Mesenteric fat pad (tissue), 1 donor: ENCODE measurements around the gene PACC1. TPM values are rescaled to one million over a fixed set of nuclear protein-coding genes. Genes with fewer than 3 reads are reported as not detected.

ENCODE experiments used
- DNase-seq: peaks from one replicate; pipeline ENCODE4 v3.0.0-alpha.2; 2020; ENCODE audit warnings: low spot score
- total RNA-seq: library from RNA; stranded (reverse); fragmentation: NEBNext Ultra II Directional; extraction: Animal tissue kit (Norgen Biotek cat#: 25700); gene quantifications from one replicate; pipeline ENCODE4 v1.2.1, GENCODE V29; 2021
- donor health status: DM: yes; HTN: yes; CAD: no.

Gene PACC1
- total RNA-seq, 1 donor from 2014 or later, result 7.4 TPM

- no peak for DNase-seq
Observed at GRCh38 chr1:212438831-212439237, 24.1 kb upstream of the PACC1 start.

GRCh38 chr1:212437179-212437798 lies 22.6 kb upstream of the PACC1 start:
- no peak for DNase-seq

GRCh38 chr1:212434992-212435391 lies 20.3 kb upstream of the PACC1 start:
- DNase-seq, result no peak

GRCh38 chr1:212433577-212434462 lies 19.1 kb upstream of the PACC1 start:
- DNase-seq, result no peak

GRCh38 chr1:212432661-212433576 lies 18.2 kb upstream of the PACC1 start, which contains the start of gene NENF:
TSS of gene NENF (plus strand) at chr1:212432920. CDS start at chr1:212432944, 24 bp downstream.
- peak; percentile 95 for DNase-seq

GRCh38 chr1:212432272-212432660 lies 17.6 kb upstream of the PACC1 start:
- DNase-seq, result no peak

- no peak for DNase-seq
Observed at GRCh38 chr1:212431644-212432043, 17.0 kb upstream of the PACC1 start.

- no peak for DNase-seq
Observed at GRCh38 chr1:212430955-212431394, 16.3 kb upstream of the PACC1 start.

- no peak for DNase-seq
Observed at GRCh38 chr1:212430416-212430815, 15.7 kb upstream of the PACC1 start.

- DNase-seq, result no peak
Observed at GRCh38 chr1:212428496-212428895, 13.8 kb upstream of the PACC1 start.

GRCh38 chr1:212423879-212424278 lies 9.2 kb upstream of the PACC1 start:
- no peak for DNase-seq

GRCh38 chr1:212421165-212421564 lies 6.5 kb upstream of the PACC1 start:
- no peak for DNase-seq

- DNase-seq, result no peak
Observed at GRCh38 chr1:212415107-212415841, 588 bp upstream of the PACC1 start.

GRCh38 chr1:212413902-212414327 lies 771 bp downstream of the PACC1 start:
- DNase-seq, result no peak

- no peak for DNase-seq
Observed at GRCh38 chr1:212412374-212412773, 2.3 kb downstream of the PACC1 start.

- DNase-seq, result no peak
Observed at GRCh38 chr1:212410231-212410820, 4.4 kb downstream of the PACC1 start.

GRCh38 chr1:212402666-212403321 lies 11.9 kb downstream of the PACC1 start:
- DNase-seq, result no peak

- no peak for DNase-seq
Observed at GRCh38 chr1:212401838-212402582, 12.7 kb downstream of the PACC1 start.

GRCh38 chr1:212401042-212401441 lies 13.6 kb downstream of the PACC1 start:
- no peak for DNase-seq
